Parathyroid adenoma (tissue), 2 donors: Measurements from ENCODE around the gene THRA.
A peak's percentile ranks its signal among the peaks of the same experiment; 100 is the strongest.

ENCODE experiments used
- H2AFZ ChIP-seq: fragments of 300-600 bp; sonication (generic); one replicate; pipeline ENCODE4 v1.7.0; 2017; ENCODE audit warnings: antibody characterized with exemption, mild to moderate bottlenecking
- H3K27ac ChIP-seq: fragments of 300-600 bp; sonication (generic); one replicate; pipeline ENCODE4 v1.7.0; 2017
- H3K27me3 ChIP-seq: fragments of 300-600 bp; sonication (generic); one replicate; pipeline ENCODE4 v1.7.0; 2017; ENCODE audit warnings: low read length; ENCODE audit not compliant: control insufficient read depth, insufficient read depth
- H3K36me3 ChIP-seq: fragments of 300-600 bp; sonication (generic); one replicate; pipeline ENCODE4 v1.7.0; 2017; ENCODE audit warnings: low read length; ENCODE audit not compliant: control insufficient read depth, insufficient read depth
- H3K4me1 ChIP-seq: fragments of 300-600 bp; sonication (generic); one replicate; pipeline ENCODE4 v1.7.0; 2017; ENCODE audit warnings: control low read depth
- H3K4me2 ChIP-seq: fragments of 300-600 bp; sonication (generic); one replicate; pipeline ENCODE4 v1.7.0; 2017; ENCODE audit warnings: low read length
- H3K4me3 ChIP-seq: fragments of 300-600 bp; sonication (generic); one replicate; pipeline ENCODE4 v1.7.0; 2017; ENCODE audit warnings: low read depth, low read length
- H3K79me2 ChIP-seq: fragments of 300-600 bp; sonication (generic); one replicate; pipeline ENCODE4 v1.7.0; 2017; ENCODE audit warnings: control low read depth
- H3K9ac ChIP-seq: fragments of 300-600 bp; sonication (generic); one replicate; pipeline ENCODE4 v1.7.0; 2017; ENCODE audit warnings: mild to moderate bottlenecking
- H3K9me3 ChIP-seq: fragments of 300-600 bp; sonication (generic); one replicate; pipeline ENCODE4 v1.7.0; 2017; ENCODE audit warnings: low read length; ENCODE audit not compliant: control insufficient read depth
- CTCF ChIP-seq: fragments of 300-600 bp; sonication (generic); IDR thresholded peaks from one replicate; pipeline ENCODE4 v1.7.0; 2017; ENCODE audit warnings: antibody characterized with exemption, mild to moderate bottlenecking
- donor health status: primary hyperparathyroidism.

The THRA gene

GRCh38 chr17:40106760-40107521 lies 44.2 kb downstream of the THRA start:
- peaks cover 68% of the 10 kb centered on the region for H3K4me1 ChIP-seq
- no peak overlapping the region for H3K9ac ChIP-seq
- no peaks in the 10 kb centered on the region for H3K27me3 ChIP-seq
- peak overlapping the region; percentile 77 for H3K27ac ChIP-seq
- H3K4me3 ChIP-seq = peak overlapping the region; percentile 29
- H2AFZ ChIP-seq = peak overlapping the region; percentile 81
- peak overlapping the region; percentile 67 for H3K4me2 ChIP-seq
- TF ChIP-seq CTCF = no peak
- no peaks in the 10 kb centered on the region for H3K9me3 ChIP-seq
- H3K36me3 ChIP-seq = no peaks in the 10 kb centered on the region
- H3K79me2 ChIP-seq = no peaks in the 10 kb centered on the region

GRCh38 chr17:40107522-40108174 lies 44.9 kb downstream of the THRA start:
- H3K27ac ChIP-seq = peak overlapping the region; percentile 77
- H2AFZ ChIP-seq = peak overlapping the region; percentile 81
- TF ChIP-seq CTCF = no peak
- peak overlapping the region; percentile 29 for H3K4me3 ChIP-seq
- peak overlapping the region; percentile 67 for H3K4me2 ChIP-seq
- H3K9ac ChIP-seq = no peak overlapping the region
- H3K9me3 ChIP-seq = no peaks in the 10 kb centered on the region
- no peaks in the 10 kb centered on the region for H3K36me3 ChIP-seq
- no peaks in the 10 kb centered on the region for H3K27me3 ChIP-seq
- peaks cover 72% of the 10 kb centered on the region for H3K4me1 ChIP-seq
- H3K79me2 ChIP-seq = no peaks in the 10 kb centered on the region

- Histone ChIP-seq H3K27ac (peak overlapping the region; percentile 77), H3K36me3 (no peaks in the 10 kb centered on the region), H3K27me3 (no peaks in the 10 kb centered on the region), H3K4me1 (peaks cover 69% of the 10 kb centered on the region), H3K9me3 (no peaks in the 10 kb centered on the region), H3K79me2 (no peaks in the 10 kb centered on the region), H3K4me2 (peak overlapping the region; percentile 27), H2AFZ (no peak overlapping the region), H3K9ac (no peak overlapping the region), H3K4me3 (no peak overlapping the region)
- no peak for TF ChIP-seq CTCF
These were observed 46.4 kb downstream of the THRA start for GRCh38 chr17:40108970-40109824.

GRCh38 chr17:40110026-40110845 lies 47.5 kb downstream of the THRA start:
- peak overlapping the region; percentile 53 for H2AFZ ChIP-seq
- H3K27ac ChIP-seq = peak overlapping the region; percentile 77
- H3K9me3 ChIP-seq = no peaks in the 10 kb centered on the region
- no peaks in the 10 kb centered on the region for H3K36me3 ChIP-seq
- TF ChIP-seq CTCF = no peak
- H3K9ac ChIP-seq = peak overlapping the region; percentile 25
- H3K79me2 ChIP-seq = no peaks in the 10 kb centered on the region
- no peaks in the 10 kb centered on the region for H3K27me3 ChIP-seq
- H3K4me3 ChIP-seq = no peak overlapping the region
- peak overlapping the region; percentile 27 for H3K4me2 ChIP-seq
- peaks cover 72% of the 10 kb centered on the region for H3K4me1 ChIP-seq
